Osteocyte (in vitro differentiated cells): ENCODE measurements around the gene RBM26. TPM values are rescaled to one million over a fixed set of nuclear protein-coding genes. Genes with fewer than 3 reads are reported as not detected.
A peak's percentile ranks its signal among the peaks of the same experiment; 100 is the strongest.

ENCODE experiments used
- DNase-seq: peaks from one replicate; pipeline ENCODE4 v3.0.0; 2021; ENCODE audit warnings: mixed read lengths; ENCODE audit not compliant: unreplicated experiment; ENCODE audit errors: extremely low spot score
- H3K27ac Mint-ChIP-seq: one replicate; pipeline ENCODE4 v1.8.0; 2021; ENCODE audit warnings: mild to moderate bottlenecking, mixed read lengths; ENCODE audit not compliant: unreplicated experiment
- H3K27me3 Mint-ChIP-seq: one replicate; pipeline ENCODE4 v1.8.0; 2021; ENCODE audit warnings: mixed read lengths; ENCODE audit not compliant: unreplicated experiment
- H3K36me3 Mint-ChIP-seq: one replicate; pipeline ENCODE4 v1.8.0; 2021; ENCODE audit warnings: mixed read lengths; ENCODE audit not compliant: unreplicated experiment
- H3K4me1 Mint-ChIP-seq: one replicate; pipeline ENCODE4 v1.8.0; 2021; ENCODE audit warnings: mixed read lengths; ENCODE audit not compliant: unreplicated experiment
- H3K4me3 Mint-ChIP-seq: one replicate; pipeline ENCODE4 v1.8.0; 2021; ENCODE audit warnings: mild to moderate bottlenecking, moderate library complexity, mixed read lengths; ENCODE audit not compliant: unreplicated experiment
- H3K9me3 Mint-ChIP-seq: one replicate; pipeline ENCODE4 v1.8.0; 2021; ENCODE audit warnings: mixed read lengths; ENCODE audit not compliant: unreplicated experiment
- long read RNA-seq: library from polyadenylated mRNA; unstranded; transcript quantifications from one replicate; pipeline ENCODE4 v2.0.0, GENCODE V29; 2021
- total RNA-seq: library from RNA; stranded (reverse); gene quantifications from 2 replicates; pipeline ENCODE4 v1.2.1, GENCODE V29; 2021
- TF ChIP-seq, protein P1 (sequence below): fragments of 200-600 bp; sonication (generic); IDR thresholded peaks from 2 replicates; pipeline ENCODE4 v1.5.0; 2021; ENCODE audit warnings: antibody characterized with exemption, mild to moderate bottlenecking, moderate library complexity

RBM26 gene
- 37.5 and 38.3 TPM in 2 replicates for total RNA-seq
- long read RNA-seq, full-length matches to known transcripts: 1 of 25 reads
- long read RNA-seq, partial matches to known transcripts: 11 of 25 reads
- long read RNA-seq, other reads (novel, unspliced or antisense): 13 of 25 reads

GRCh38 chr13:79405831-79406596 lies at the start of gene RBM26:
RBM26 (minus strand) TSS chr13:79406255; CDS start chr13:79405774, 481 bp downstream.
- no peaks in the 10 kb centered on the region for H3K27me3 Mint-ChIP-seq
- H3K36me3 Mint-ChIP-seq: peaks cover 3% of the 10 kb centered on the region
- peak; percentile 97 for DNase-seq
- H3K4me1 Mint-ChIP-seq: peaks cover 12% of the 10 kb centered on the region
- TF ChIP-seq, protein P1, sequence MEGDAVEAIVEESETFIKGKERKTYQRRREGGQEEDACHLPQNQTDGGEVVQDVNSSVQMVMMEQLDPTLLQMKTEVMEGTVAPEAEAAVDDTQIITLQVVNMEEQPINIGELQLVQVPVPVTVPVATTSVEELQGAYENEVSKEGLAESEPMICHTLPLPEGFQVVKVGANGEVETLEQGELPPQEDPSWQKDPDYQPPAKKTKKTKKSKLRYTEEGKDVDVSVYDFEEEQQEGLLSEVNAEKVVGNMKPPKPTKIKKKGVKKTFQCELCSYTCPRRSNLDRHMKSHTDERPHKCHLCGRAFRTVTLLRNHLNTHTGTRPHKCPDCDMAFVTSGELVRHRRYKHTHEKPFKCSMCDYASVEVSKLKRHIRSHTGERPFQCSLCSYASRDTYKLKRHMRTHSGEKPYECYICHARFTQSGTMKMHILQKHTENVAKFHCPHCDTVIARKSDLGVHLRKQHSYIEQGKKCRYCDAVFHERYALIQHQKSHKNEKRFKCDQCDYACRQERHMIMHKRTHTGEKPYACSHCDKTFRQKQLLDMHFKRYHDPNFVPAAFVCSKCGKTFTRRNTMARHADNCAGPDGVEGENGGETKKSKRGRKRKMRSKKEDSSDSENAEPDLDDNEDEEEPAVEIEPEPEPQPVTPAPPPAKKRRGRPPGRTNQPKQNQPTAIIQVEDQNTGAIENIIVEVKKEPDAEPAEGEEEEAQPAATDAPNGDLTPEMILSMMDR: no peak
- H3K4me3 Mint-ChIP-seq: no peak within 1 kb of the TSS
- no peaks in the 10 kb centered on the region for H3K9me3 Mint-ChIP-seq
- H3K27ac Mint-ChIP-seq: peak within 1 kb of the TSS; percentile 98

DNA sequence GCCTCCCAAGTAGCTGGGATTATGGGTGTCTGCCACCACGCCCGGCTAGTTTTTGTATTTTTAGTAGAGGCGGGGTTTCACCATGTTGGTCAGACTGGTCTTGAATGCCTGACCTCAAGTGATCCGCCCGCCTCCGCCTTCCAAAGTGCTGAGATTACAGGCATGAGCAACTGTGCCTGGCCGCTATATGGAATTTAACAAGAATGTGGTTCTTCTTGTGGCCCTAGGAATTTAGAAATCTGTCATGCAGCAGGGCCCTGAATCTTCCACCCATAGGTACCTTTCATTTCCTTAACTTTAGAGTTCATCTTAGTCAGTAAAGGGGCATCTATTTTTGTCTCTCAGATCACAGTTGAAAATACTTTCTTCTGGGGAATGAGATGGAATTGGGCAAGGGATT lies 49.3 kb upstream of the RBM26 start:
- no peak for DNase-seq
- Mint-ChIP-seq H3K4me3 (no peak overlapping the region), H3K9me3 (no peaks in the 10 kb centered on the region)

DNA sequence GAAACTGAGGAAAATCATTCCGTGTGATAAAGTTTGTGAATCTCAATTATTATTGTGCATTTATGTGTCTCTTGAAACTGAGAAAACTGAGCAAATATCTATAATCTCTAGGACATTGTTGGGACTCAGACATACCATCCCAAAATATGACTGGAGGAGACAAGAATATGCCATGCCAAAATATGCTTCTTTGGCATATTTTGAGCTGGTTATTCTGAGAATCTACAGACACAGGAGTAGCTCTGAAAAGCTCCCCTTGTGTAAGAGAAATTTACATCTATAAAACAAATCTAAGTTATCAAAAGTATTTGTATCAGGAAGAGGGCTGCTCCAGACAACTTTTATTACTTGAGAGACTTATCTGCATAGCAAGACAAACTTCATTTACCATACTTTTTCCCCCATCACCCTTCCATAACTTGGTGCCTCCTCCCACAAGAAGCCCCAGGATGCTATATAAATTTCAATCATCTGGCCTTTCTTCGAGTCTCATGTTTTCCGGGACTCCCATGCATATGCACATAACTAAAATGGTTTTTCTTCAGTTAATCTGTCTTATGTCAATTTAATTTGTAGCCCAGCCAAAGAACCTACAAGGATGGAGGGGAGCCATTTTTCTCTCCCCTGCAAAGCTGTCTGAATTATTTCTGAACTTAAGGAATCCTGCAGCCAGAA lies 46.3 kb upstream of the RBM26 start:
- H3K27ac Mint-ChIP-seq: no peak overlapping the region
- H3K27me3 Mint-ChIP-seq: peaks cover 12% of the 10 kb centered on the region
- TF ChIP-seq, protein P1: no peak
- H3K4me1 Mint-ChIP-seq: peaks cover 6% of the 10 kb centered on the region
- H3K9me3 Mint-ChIP-seq: no peaks in the 10 kb centered on the region
- H3K4me3 Mint-ChIP-seq: no peak overlapping the region
- H3K36me3 Mint-ChIP-seq: no peaks in the 10 kb centered on the region
- no peak for DNase-seq

More for the DNA sequence above, 49.3 kb upstream of the RBM26 start:
- Mint-ChIP-seq H3K4me1 (peaks cover 6% of the 10 kb centered on the region), H3K36me3 (no peaks in the 10 kb centered on the region), H3K27me3 (peaks cover 8% of the 10 kb centered on the region), H3K27ac (no peak overlapping the region)
- TF ChIP-seq, protein P1: no peak

DNA sequence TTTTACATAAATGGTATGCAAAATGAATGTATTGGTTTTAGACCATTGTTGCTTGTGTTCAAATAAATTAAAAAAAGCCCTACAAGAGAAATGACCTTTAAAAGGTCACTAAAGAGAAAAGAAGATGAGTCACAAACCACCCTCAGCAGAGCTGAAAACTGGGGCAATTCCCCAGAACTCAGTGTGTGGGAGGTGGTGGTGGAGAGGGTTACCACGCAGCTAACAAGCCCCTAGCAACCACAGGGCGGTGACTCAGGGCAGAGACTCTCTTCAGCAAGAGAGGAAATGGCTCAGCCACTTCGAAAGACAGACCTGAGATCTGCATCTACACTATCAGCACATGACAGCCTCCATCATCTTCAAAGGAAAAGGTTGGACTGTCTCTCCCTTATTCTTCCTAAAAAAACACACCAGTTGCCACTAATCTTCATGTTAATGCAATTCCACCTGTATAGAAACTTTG lies 45.5 kb upstream of the RBM26 start:
- DNase-seq: no peak
- Mint-ChIP-seq H3K36me3 (no peaks in the 10 kb centered on the region), H3K4me3 (no peak overlapping the region), H3K27ac (no peak overlapping the region), H3K4me1 (peaks cover 6% of the 10 kb centered on the region), H3K27me3 (peaks cover 15% of the 10 kb centered on the region), H3K9me3 (no peaks in the 10 kb centered on the region)
- TF ChIP-seq, protein P1: no peak

DNA sequence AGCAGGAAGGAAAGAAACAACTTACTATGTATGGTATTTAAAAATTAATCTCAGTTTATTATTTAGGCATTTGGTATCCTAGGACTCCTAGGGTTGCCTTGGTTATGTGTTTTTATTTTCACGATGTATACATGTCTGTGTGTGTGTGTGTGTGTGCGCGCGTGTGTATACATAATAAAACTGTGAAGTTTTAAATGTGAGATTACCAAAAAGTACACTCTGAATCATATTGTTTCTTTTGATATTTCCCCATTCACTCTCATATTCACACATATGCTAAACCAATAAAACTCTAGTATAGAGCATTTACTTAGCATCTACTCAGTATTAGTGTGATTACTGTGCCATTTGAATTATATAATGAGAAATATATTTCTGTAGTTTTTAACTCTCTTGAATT lies 44.1 kb upstream of the RBM26 start:
- Mint-ChIP-seq H3K4me1 (peaks cover 6% of the 10 kb centered on the region), H3K4me3 (no peak overlapping the region)

More for the DNA sequence above, 44.1 kb upstream of the RBM26 start:
- no peaks in the 10 kb centered on the region for H3K36me3 Mint-ChIP-seq
- H3K9me3 Mint-ChIP-seq: no peaks in the 10 kb centered on the region
- TF ChIP-seq, protein P1: no peak
- peaks cover 18% of the 10 kb centered on the region for H3K27me3 Mint-ChIP-seq
- DNase-seq: no peak
- H3K27ac Mint-ChIP-seq: no peak overlapping the region
